ENCODE measurements around the gene EVA1C. TPM values are rescaled to one million over a fixed set of nuclear protein-coding genes. Genes with fewer than 3 reads are reported as not detected.
"Not testable (repeated sequence)": the region's sequence is repeated elsewhere in the genome, so short reads cannot be mapped to it uniquely, and the experiment has no call there.

EVA1C gene
- total and polyA plus RNA-seq, 4 donors: 5.6 to 13.4 (median 10.7) TPM

DNA sequence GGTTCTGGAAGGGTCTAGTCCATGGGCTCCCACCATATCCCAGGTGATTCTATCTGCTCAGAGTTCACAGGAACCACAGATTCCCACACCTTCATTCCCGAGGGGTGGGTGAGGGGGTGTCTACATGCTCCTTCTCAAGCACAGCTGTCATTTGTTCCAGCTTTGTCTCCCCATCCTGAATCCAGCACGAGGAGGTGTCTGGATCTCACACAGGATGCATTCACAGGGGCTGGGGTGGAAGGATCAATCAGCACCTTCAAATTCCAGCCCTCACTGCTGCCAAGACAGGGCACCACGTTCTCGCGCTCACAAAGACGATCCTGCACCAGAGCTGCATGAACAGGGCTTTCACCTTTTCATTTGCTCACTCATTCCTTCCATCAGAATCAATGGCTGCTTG lies 120.1 kb downstream of the EVA1C start:
- DNase-seq (ENCODE audit: low read depth in 4 of 6, low spot score in 6 of 6): no peak

DNA sequence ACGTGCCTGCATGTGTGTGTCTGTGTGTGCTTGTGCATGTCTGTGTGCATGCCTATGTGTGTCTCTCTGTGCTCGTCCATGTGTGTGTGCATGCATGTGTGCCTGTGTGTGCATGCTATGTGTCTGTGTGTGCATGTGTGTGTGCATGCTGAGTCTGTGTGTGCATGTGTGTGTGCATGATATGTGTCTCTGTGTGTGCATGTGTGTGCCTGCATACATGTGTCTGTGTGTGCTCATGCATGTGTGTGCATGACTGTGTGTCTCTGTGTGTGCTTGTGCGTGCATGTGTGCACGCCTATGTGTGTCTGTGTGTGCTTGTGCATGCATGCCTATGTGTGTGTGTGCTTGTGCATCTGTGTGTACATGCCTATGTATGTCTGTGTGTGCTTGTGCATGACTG lies 120.5 kb downstream of the EVA1C start:
- DNase-seq (ENCODE audit: low read depth in 4 of 6, low spot score in 6 of 6): no peak
- Histone ChIP-seq H3K27me3 (ENCODE audit: control insufficient read depth, insufficient read depth, low read length) (no peaks in the 10 kb centered on the region), H3K4me3 (ENCODE audit: low read depth, low read length) (no peak overlapping the region), H3K27ac (ENCODE audit: low read depth, low read length) (no peak overlapping the region), H3K36me3 (ENCODE audit: control insufficient read depth, insufficient read depth, low read length) (no peaks in the 10 kb centered on the region), H3K4me1 (ENCODE audit: control insufficient read depth, insufficient read depth, low read length) (no peaks in the 10 kb centered on the region), H3K9me3 (ENCODE audit: control insufficient read depth, insufficient read depth, low read length) (no peaks in the 10 kb centered on the region)
- WGBS (ENCODE audit: insufficient coverage): 80% methylated on average over 4 of the region's 4 CpGs

More for the DNA sequence above, 120.1 kb downstream of the EVA1C start:
- Histone ChIP-seq H3K4me3 (ENCODE audit: low read depth, low read length) (no peak overlapping the region), H3K27ac (ENCODE audit: low read depth, low read length) (no peak overlapping the region), H3K9me3 (ENCODE audit: control insufficient read depth, insufficient read depth, low read length) (no peaks in the 10 kb centered on the region), H3K4me1 (ENCODE audit: control insufficient read depth, insufficient read depth, low read length) (no peaks in the 10 kb centered on the region), H3K36me3 (ENCODE audit: control insufficient read depth, insufficient read depth, low read length) (no peaks in the 10 kb centered on the region), H3K27me3 (ENCODE audit: control insufficient read depth, insufficient read depth, low read length) (no peaks in the 10 kb centered on the region)
- 83% methylated on average over 5 of the region's 6 CpGs for WGBS (ENCODE audit: insufficient coverage)

DNA sequence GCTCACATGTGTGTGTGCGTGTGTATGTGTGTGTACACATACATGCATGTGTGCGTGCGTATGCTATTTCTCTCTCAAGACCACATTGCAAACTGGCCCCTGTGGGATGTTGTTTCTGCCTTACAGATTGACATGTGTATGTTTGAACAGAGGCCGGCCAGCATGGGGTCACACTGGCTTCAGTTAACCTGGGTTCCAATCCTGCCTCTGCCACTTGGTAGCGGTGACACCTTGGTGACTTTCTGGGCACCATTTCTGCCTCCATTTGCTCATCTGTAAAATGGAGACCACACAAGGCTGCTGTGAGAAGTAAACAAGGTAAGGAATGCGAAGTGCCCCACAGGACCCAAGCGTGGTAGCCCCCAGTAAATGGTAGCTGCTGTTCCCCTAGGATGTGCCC lies 121.1 kb downstream of the EVA1C start:
- DNase-seq (ENCODE audit: low read depth in 4 of 6, low spot score in 6 of 6): no peak
- WGBS (ENCODE audit: insufficient coverage): 90% methylated on average over 3 of the region's 7 CpGs
- H3K4me3 ChIP-seq (ENCODE audit: low read depth, low read length): no peak overlapping the region

DNA sequence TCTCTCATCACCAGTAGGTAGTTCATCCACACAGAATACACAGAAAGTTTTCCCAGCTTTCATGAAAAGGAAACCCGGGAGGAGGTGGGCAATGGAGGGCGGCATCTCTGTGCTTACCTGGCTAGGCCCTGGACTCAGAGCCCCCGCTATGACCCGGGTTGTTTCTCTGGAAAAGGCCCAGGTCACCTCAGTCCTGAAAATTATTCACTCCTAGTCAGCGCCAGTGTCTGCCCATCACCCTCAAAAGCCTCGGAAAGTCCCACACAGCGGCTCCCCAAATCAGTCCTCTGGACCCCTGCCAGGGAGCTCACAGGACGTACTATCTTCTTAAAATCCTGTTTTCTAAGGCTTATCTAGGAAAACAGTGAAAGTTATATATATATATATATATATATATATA lies 121.6 kb downstream of the EVA1C start:
- WGBS (ENCODE audit: insufficient coverage): 95% methylated on average over 5 of the region's 8 CpGs
- Histone ChIP-seq H3K27ac (ENCODE audit: low read depth, low read length) (no peak overlapping the region), H3K4me1 (ENCODE audit: control insufficient read depth, insufficient read depth, low read length) (no peaks in the 10 kb centered on the region), H3K4me3 (ENCODE audit: low read depth, low read length) (no peak overlapping the region), H3K27me3 (ENCODE audit: control insufficient read depth, insufficient read depth, low read length) (no peaks in the 10 kb centered on the region), H3K36me3 (ENCODE audit: control insufficient read depth, insufficient read depth, low read length) (no peaks in the 10 kb centered on the region), H3K9me3 (ENCODE audit: control insufficient read depth, insufficient read depth, low read length) (no peaks in the 10 kb centered on the region)
- DNase-seq (ENCODE audit: low read depth in 4 of 6, low spot score in 6 of 6): no peak

More for the DNA sequence above, 121.1 kb downstream of the EVA1C start:
- Histone ChIP-seq H3K4me1 (ENCODE audit: control insufficient read depth, insufficient read depth, low read length) (no peaks in the 10 kb centered on the region), H3K36me3 (ENCODE audit: control insufficient read depth, insufficient read depth, low read length) (no peaks in the 10 kb centered on the region), H3K27ac (ENCODE audit: low read depth, low read length) (no peak overlapping the region), H3K9me3 (ENCODE audit: control insufficient read depth, insufficient read depth, low read length) (no peaks in the 10 kb centered on the region), H3K27me3 (ENCODE audit: control insufficient read depth, insufficient read depth, low read length) (no peaks in the 10 kb centered on the region)

DNA sequence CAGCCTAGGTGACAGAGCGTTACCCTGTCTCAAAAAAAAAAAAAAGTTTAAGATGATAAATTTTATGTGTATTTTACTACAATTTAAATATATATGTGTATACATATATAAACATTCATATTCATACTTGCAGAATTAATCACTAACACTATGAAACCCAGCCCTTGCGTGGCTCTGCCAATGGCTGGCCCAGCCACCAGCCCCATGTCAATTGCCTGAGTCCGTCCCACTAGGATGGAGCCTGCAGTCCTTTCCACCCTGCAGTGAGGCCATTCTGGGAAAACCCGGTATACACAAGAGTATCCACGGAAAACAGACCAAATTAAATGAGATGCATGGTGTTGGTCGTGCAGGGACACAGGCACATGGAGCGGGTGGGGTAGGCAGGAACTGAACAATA lies 123.1 kb downstream of the EVA1C start:
- H3K27ac ChIP-seq (ENCODE audit: low read depth, low read length): no peak overlapping the region
- H3K4me1 ChIP-seq (ENCODE audit: control insufficient read depth, insufficient read depth, low read length): no peaks in the 10 kb centered on the region
- WGBS (ENCODE audit: insufficient coverage): 97% methylated on average over 4 of the region's 7 CpGs
- H3K9me3 ChIP-seq (ENCODE audit: control insufficient read depth, insufficient read depth, low read length): no peaks in the 10 kb centered on the region
- DNase-seq (ENCODE audit: low read depth in 4 of 6, low spot score in 6 of 6): no peak
- H3K27me3 ChIP-seq (ENCODE audit: control insufficient read depth, insufficient read depth, low read length): no peaks in the 10 kb centered on the region
- no peaks in the 10 kb centered on the region for H3K36me3 ChIP-seq (ENCODE audit: control insufficient read depth, insufficient read depth, low read length)
- no peak overlapping the region for H3K4me3 ChIP-seq (ENCODE audit: low read depth, low read length)

DNA sequence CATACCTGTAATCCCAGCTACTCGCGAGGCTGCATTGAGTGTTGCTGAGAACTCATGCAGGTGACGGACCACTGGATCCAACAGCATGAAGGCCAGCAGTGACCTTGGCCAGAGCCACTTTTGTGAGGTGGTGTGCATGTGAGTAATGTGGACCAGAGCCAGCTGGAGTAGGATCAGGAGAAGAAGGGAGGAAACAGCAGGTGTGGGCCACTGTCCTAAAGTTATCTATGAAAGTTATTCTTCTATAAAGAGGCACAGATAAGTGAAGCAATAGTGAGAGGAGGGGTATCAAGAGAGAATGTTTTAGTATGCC lies 125.0 kb downstream of the EVA1C start:
- Histone ChIP-seq H3K4me1 (ENCODE audit: control insufficient read depth, insufficient read depth, low read length) (no peaks in the 10 kb centered on the region), H3K27me3 (ENCODE audit: control insufficient read depth, insufficient read depth, low read length) (no peaks in the 10 kb centered on the region), H3K27ac (ENCODE audit: low read depth, low read length) (no peak overlapping the region), H3K36me3 (ENCODE audit: control insufficient read depth, insufficient read depth, low read length) (no peaks in the 10 kb centered on the region), H3K4me3 (ENCODE audit: low read depth, low read length) (no peak overlapping the region), H3K9me3 (ENCODE audit: control insufficient read depth, insufficient read depth, low read length) (no peaks in the 10 kb centered on the region)
- WGBS (ENCODE audit: insufficient coverage): 97% methylated on average over 3 of the region's 3 CpGs
- no peak for DNase-seq (ENCODE audit: low read depth in 4 of 6, low spot score in 6 of 6)

DNA sequence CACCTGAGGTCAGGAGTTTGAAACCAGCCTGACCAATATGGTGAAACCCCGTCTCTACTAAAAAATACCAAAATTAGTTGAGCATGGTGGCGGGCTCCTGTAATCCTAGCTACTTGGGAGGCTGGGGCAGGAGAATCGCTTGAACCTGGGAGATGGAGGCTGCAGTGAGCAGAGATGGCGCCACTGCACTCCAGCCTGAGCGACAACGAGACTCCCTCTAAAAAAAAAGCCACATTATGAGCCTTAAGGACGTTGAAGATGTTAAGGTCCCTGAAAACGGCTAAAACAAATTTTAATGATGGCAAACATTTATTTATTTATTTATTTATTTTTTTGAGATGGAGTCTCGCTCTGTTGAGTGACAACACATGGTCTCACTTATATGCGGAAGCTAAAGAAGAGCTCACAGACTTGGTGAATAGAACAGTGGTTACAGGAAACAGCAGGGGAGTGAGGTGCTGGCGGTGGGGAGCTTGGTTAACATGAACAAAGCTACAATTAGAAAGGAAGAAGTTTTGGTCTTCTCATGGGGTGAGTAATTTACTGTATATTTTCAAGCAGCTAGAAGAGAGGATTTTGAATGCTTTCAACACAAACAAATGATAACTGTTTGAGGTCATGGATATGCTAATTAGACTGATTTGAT lies 125.8 kb downstream of the EVA1C start:
- Histone ChIP-seq H3K4me3 (ENCODE audit: low read depth, low read length) (no peak overlapping the region), H3K9me3 (ENCODE audit: control insufficient read depth, insufficient read depth, low read length) (no peaks in the 10 kb centered on the region), H3K27ac (ENCODE audit: low read depth, low read length) (no peak overlapping the region), H3K4me1 (ENCODE audit: control insufficient read depth, insufficient read depth, low read length) (no peaks in the 10 kb centered on the region), H3K36me3 (ENCODE audit: control insufficient read depth, insufficient read depth, low read length) (no peaks in the 10 kb centered on the region), H3K27me3 (ENCODE audit: control insufficient read depth, insufficient read depth, low read length) (no peaks in the 10 kb centered on the region)
- WGBS (ENCODE audit: insufficient coverage): 62% methylated on average over 2 of the region's 11 CpGs
- no peak for DNase-seq (ENCODE audit: low read depth in 4 of 6, low spot score in 6 of 6)

DNA sequence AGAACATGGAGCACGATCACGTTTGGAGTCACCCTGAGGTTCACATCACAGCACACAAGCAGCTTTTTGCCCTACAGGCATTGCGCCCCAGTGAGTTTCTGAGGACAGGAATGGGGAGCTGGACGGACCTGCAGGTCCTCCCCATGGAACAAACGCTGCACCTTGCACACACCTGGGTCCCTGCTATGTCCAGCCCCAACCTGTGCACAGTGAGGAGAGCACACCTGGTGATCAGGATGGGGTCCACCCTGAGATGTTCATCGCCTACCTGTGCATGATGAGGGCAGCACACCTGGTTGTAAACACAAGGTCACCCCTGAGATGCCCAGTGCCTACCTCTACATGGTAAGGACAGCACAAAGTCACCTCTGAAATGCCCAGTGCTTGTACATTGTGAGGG lies 126.9 kb downstream of the EVA1C start:
- H3K27me3 ChIP-seq (ENCODE audit: control insufficient read depth, insufficient read depth, low read length): no peaks in the 10 kb centered on the region
- WGBS (ENCODE audit: insufficient coverage): 92% methylated on average over 6 of the region's 6 CpGs
- H3K4me3 ChIP-seq (ENCODE audit: low read depth, low read length): no peak overlapping the region
- DNase-seq (ENCODE audit: low read depth in 4 of 6, low spot score in 6 of 6): no peak
- no peaks in the 10 kb centered on the region for H3K4me1 ChIP-seq (ENCODE audit: control insufficient read depth, insufficient read depth, low read length)
- no peaks in the 10 kb centered on the region for H3K36me3 ChIP-seq (ENCODE audit: control insufficient read depth, insufficient read depth, low read length)
- H3K27ac ChIP-seq (ENCODE audit: low read depth, low read length): no peak overlapping the region
- H3K9me3 ChIP-seq (ENCODE audit: control insufficient read depth, insufficient read depth, low read length): no peaks in the 10 kb centered on the region

DNA sequence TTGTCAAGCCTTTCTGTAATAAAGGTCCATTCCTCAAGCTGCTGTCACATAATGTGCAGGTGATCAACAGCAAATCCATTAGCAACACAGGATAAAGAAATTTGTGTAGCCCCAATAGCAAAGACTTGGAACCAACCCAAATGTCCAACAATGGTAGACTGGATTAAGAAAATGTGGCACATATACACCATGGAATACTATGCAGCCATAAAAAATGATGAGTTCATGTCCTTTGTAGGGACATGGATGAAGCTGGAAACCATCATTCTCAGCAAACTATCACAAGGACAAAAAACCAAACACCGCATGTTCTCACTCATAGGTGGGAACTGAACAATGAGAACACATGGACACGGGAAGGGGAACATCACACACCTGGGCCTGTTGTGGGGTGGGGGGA lies 130.6 kb downstream of the EVA1C start:
- DNase-seq (ENCODE audit: low read depth in 4 of 6, low spot score in 6 of 6); H3K4me1 ChIP-seq (ENCODE audit: control insufficient read depth, insufficient read depth, low read length); H3K27ac ChIP-seq (ENCODE audit: low read depth, low read length); H3K9me3 ChIP-seq (ENCODE audit: control insufficient read depth, insufficient read depth, low read length); H3K27me3 ChIP-seq (ENCODE audit: control insufficient read depth, insufficient read depth, low read length); H3K4me3 ChIP-seq (ENCODE audit: low read depth, low read length); H3K36me3 ChIP-seq (ENCODE audit: control insufficient read depth, insufficient read depth, low read length): not testable (repeated sequence)
- WGBS (ENCODE audit: insufficient coverage): 100% methylated on average over 1 of the region's 2 CpGs

DNA sequence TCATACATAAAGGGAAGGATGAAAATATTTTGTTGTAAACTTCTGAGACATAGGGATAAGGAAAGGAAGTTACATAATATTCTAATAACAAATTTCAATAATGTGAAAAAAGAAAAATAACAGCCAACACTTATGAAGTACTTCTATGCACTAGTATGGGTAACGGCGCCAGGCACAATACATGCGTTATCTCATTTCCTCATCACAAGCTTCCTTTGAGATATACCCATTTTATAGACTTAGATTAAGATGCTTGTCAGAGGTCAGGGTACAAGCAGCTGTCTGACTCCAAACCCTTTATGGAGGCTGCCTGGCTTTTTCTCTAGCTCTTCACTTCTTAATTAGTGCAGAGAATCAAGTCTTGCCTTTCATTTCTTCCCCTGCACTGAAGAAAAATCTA lies 131.5 kb downstream of the EVA1C start:
- Histone ChIP-seq H3K4me1 (ENCODE audit: control insufficient read depth, insufficient read depth, low read length) (no peaks in the 10 kb centered on the region), H3K27me3 (ENCODE audit: control insufficient read depth, insufficient read depth, low read length) (no peaks in the 10 kb centered on the region), H3K36me3 (ENCODE audit: control insufficient read depth, insufficient read depth, low read length) (no peaks in the 10 kb centered on the region), H3K27ac (ENCODE audit: low read depth, low read length) (no peak overlapping the region), H3K4me3 (ENCODE audit: low read depth, low read length) (no peak overlapping the region), H3K9me3 (ENCODE audit: control insufficient read depth, insufficient read depth, low read length) (no peaks in the 10 kb centered on the region)
- no CpG with 5 or more reads among the region's 3 CpGs for WGBS (ENCODE audit: insufficient coverage)
- DNase-seq (ENCODE audit: low read depth in 4 of 6, low spot score in 6 of 6): no peak

All from spinal cord (tissue), 10 donors.